ENCODE data around the gene SPRR3. TPM values are rescaled to one million over a fixed set of nuclear protein-coding genes. Genes with fewer than 3 reads are reported as not detected.

Gene SPRR3
- total RNA-seq, 1 experiment from 2014 or later, result not detected

GRCh38 chr1:152996633-152997400 lies 4.7 kb upstream of the SPRR3 start:
- H3K36me3 ChIP-seq (ENCODE audit: control insufficient read depth in 1 of 2, insufficient read depth in 2 of 2, low read length in 2 of 2), result no peaks in the 10 kb centered on the region
- H3K9me2 ChIP-seq (ENCODE audit: insufficient read depth), result no peaks in the 10 kb centered on the region
- H3K4me1 ChIP-seq (ENCODE audit: control insufficient read depth in 1 of 2, insufficient read depth in 2 of 2, low read length in 2 of 2), result peaks cover 0 to 10% of the 10 kb centered on the region in 2 experiments; a peak in 1 of 4 replicates
- intact Hi-C loops (cut with micrococcal nuclease), result no loop called here
- H3K9me3 ChIP-seq (ENCODE audit: control insufficient read depth in 1 of 2, insufficient read depth in 1 of 2, low read depth in 1 of 2, low read length in 2 of 2), result no peaks in the 10 kb centered on the region
- ChIA-PET CTCF (no interaction called here), POLR2A (no interaction called here), RAD21 (ENCODE audit: low non-redundant PET in 1 of 2, low total read pairs in 2 of 2, uncharacterized antibody in 2 of 2, unreplicated experiment in 2 of 2) (no interaction called here)
- H3K4me3 ChIP-seq (replicated peaks in 1 of 2; ENCODE audit: low read depth in 1 of 2, low read length in 2 of 2), result no peak overlapping the region
- no TSS peak for BruUV-seq (replicated peaks)
- ATAC-seq, result no peak
- no peak overlapping the region for H3K4me2 ChIP-seq (ENCODE audit: low read length)
- H4K20me1 ChIP-seq (ENCODE audit: insufficient read depth), result no peaks in the 10 kb centered on the region
- no peaks in the 10 kb centered on the region for H3K79me2 ChIP-seq (ENCODE audit: insufficient read depth, low read length)
- H3K27ac ChIP-seq (ENCODE audit: low read depth, low read length), result no peak overlapping the region
- TF ChIP-seq FOSL1 (IDR thresholded peaks at IDR 0.05; ENCODE audit: low read depth), result no peak
- TF ChIP-seq ZFX (IDR thresholded peaks at IDR 0.05), result no peak
- TF ChIP-seq ZBTB33 (IDR thresholded peaks at IDR 0.05; ENCODE audit: extremely low read depth, insufficient replicate concordance, low read length), result no peak
- no peak for TF ChIP-seq SRF (IDR thresholded peaks at IDR 0.05; ENCODE audit: low read depth)
- TF ChIP-seq YY1 (IDR thresholded peaks at IDR 0.05; ENCODE audit: extremely low read depth, insufficient replicate concordance, low read depth, low read length), result no peak
- no peak for TF ChIP-seq REST (IDR thresholded peaks at IDR 0.05; ENCODE audit: low read depth)
- no peak for TF ChIP-seq EZH2phosphoT487 (IDR thresholded peaks at IDR 0.05; ENCODE audit: borderline replicate concordance)
- no peak for TF ChIP-seq JUND (IDR thresholded peaks at IDR 0.05)
- TF ChIP-seq MAX (IDR thresholded peaks at IDR 0.05), result no peak
- TF ChIP-seq CEBPB (IDR thresholded peaks at IDR 0.05; ENCODE audit: low read depth), result no peak
- no peak for TF ChIP-seq ELF1 (IDR thresholded peaks at IDR 0.05; ENCODE audit: borderline replicate concordance, low read depth)
- TF ChIP-seq SP1 (IDR thresholded peaks at IDR 0.05; ENCODE audit: low read depth), result no peak
- TF ChIP-seq SIN3A (IDR thresholded peaks at IDR 0.05; ENCODE audit: low read depth), result no peak
- no peak for TF ChIP-seq POLR2A (IDR thresholded peaks at IDR 0.05; ENCODE audit: borderline replicate concordance, extremely low read depth, insufficient read depth, insufficient read length)
- no peak for TF ChIP-seq CBX3 (IDR thresholded peaks at IDR 0.05; ENCODE audit: low read depth)
- no peak for TF ChIP-seq CTCF (IDR thresholded peaks at IDR 0.05 in 2 of 3, conservative IDR thresholded peaks at IDR 0.05 in 1 of 3; ENCODE audit: borderline replicate concordance in 1 of 3, insufficient read depth in 1 of 3, low read depth in 2 of 3, low read length in 2 of 3)
- TF ChIP-seq EZH2 (IDR thresholded peaks at IDR 0.05), result no peak
- TF ChIP-seq EGR1 (IDR thresholded peaks at IDR 0.05; ENCODE audit: low read depth), result no peak
- no peak for TF ChIP-seq RAD21 (IDR thresholded peaks at IDR 0.05; ENCODE audit: low read depth)
- H2AFZ ChIP-seq (ENCODE audit: low read depth, low read length, poor library complexity, severe bottlenecking), result no peak overlapping the region
- no peak for DNase-seq (ENCODE audit: low read depth, low spot score)
- H3K9ac ChIP-seq (ENCODE audit: low read length), result no peak overlapping the region
- H3K27me3 ChIP-seq (ENCODE audit: insufficient read depth, low read length), result peaks cover 28% of the 10 kb centered on the region; the same call in 1 of the 2 replicates

Measured in HCT116 (cell line).